ENCODE measurements around the gene PPP1R27. TPM values are rescaled to one million over a fixed set of nuclear protein-coding genes. Genes with fewer than 3 reads are reported as not detected.

The PPP1R27 gene
- polyA plus RNA-seq, 1 donor: 0.21 TPM

GRCh38 chr17:81802856-81803643 is 31.8 kb downstream of the PPP1R27 start:
- peaks cover 78% of the 10 kb centered on the region for H3K27me3 ChIP-seq (ENCODE audit: control insufficient read depth, insufficient read depth, low read length)
- H3K4me3 ChIP-seq (ENCODE audit: low read length): no peak overlapping the region
- H3K9me3 ChIP-seq (ENCODE audit: control insufficient read depth, low read depth, low read length): peaks cover 17% of the 10 kb centered on the region
- no peak for DNase-seq
- H3K36me3 ChIP-seq (ENCODE audit: control insufficient read depth, insufficient read depth, low read length): no peaks in the 10 kb centered on the region
- no CpG with 5 or more reads among the region's 26 CpGs for WGBS (ENCODE audit: insufficient coverage, low lambda C conversion rate)
- no peak overlapping the region for H3K27ac ChIP-seq (ENCODE audit: low read length)
- H3K4me1 ChIP-seq (ENCODE audit: control insufficient read depth, insufficient read depth, low read length): peaks cover 5% of the 10 kb centered on the region

- peaks cover 69% of the 10 kb centered on the region for H3K27me3 ChIP-seq (ENCODE audit: control insufficient read depth, insufficient read depth, low read length)
- no peak for DNase-seq
These were observed 32.6 kb downstream of the PPP1R27 start for GRCh38 chr17:81802048-81802758.

GRCh38 chr17:81801327-81801726 is 33.5 kb downstream of the PPP1R27 start:
- no peak for DNase-seq
- Histone ChIP-seq H3K4me1 (ENCODE audit: control insufficient read depth, insufficient read depth, low read length) (peaks cover 5% of the 10 kb centered on the region), H3K27ac (ENCODE audit: low read length) (no peak overlapping the region), H3K9me3 (ENCODE audit: control insufficient read depth, low read depth, low read length) (peaks cover 17% of the 10 kb centered on the region), H3K36me3 (ENCODE audit: control insufficient read depth, insufficient read depth, low read length) (no peaks in the 10 kb centered on the region), H3K27me3 (ENCODE audit: control insufficient read depth, insufficient read depth, low read length) (peaks cover 60% of the 10 kb centered on the region), H3K4me3 (ENCODE audit: low read length) (no peak overlapping the region)
- 100% methylated on average over 1 of the region's 9 CpGs for WGBS (ENCODE audit: insufficient coverage, low lambda C conversion rate)

More at GRCh38 chr17:81802048-81802758, 32.6 kb downstream of the PPP1R27 start:
- Histone ChIP-seq H3K27ac (ENCODE audit: low read length) (no peak overlapping the region), H3K4me3 (ENCODE audit: low read length) (no peak overlapping the region), H3K36me3 (ENCODE audit: control insufficient read depth, insufficient read depth, low read length) (no peaks in the 10 kb centered on the region), H3K9me3 (ENCODE audit: control insufficient read depth, low read depth, low read length) (peaks cover 17% of the 10 kb centered on the region), H3K4me1 (ENCODE audit: control insufficient read depth, insufficient read depth, low read length) (peaks cover 5% of the 10 kb centered on the region)
- no CpG with 5 or more reads among the region's 9 CpGs for WGBS (ENCODE audit: insufficient coverage, low lambda C conversion rate)

- no peak overlapping the region for H3K27ac ChIP-seq (ENCODE audit: low read length)
- H3K36me3 ChIP-seq (ENCODE audit: control insufficient read depth, insufficient read depth, low read length): no peaks in the 10 kb centered on the region
- peaks cover 7% of the 10 kb centered on the region for H3K4me1 ChIP-seq (ENCODE audit: control insufficient read depth, insufficient read depth, low read length)
- no peaks in the 10 kb centered on the region for H3K27me3 ChIP-seq (ENCODE audit: control insufficient read depth, insufficient read depth, low read length)
- peaks cover 19% of the 10 kb centered on the region for H3K9me3 ChIP-seq (ENCODE audit: control insufficient read depth, low read depth, low read length)
- no peak for DNase-seq
- H3K4me3 ChIP-seq (ENCODE audit: low read length): no peak overlapping the region
- WGBS (ENCODE audit: insufficient coverage, low lambda C conversion rate): no CpG with 5 or more reads among the region's 8 CpGs
These were observed 40.3 kb downstream of the PPP1R27 start for GRCh38 chr17:81794509-81794908.

DNA sequence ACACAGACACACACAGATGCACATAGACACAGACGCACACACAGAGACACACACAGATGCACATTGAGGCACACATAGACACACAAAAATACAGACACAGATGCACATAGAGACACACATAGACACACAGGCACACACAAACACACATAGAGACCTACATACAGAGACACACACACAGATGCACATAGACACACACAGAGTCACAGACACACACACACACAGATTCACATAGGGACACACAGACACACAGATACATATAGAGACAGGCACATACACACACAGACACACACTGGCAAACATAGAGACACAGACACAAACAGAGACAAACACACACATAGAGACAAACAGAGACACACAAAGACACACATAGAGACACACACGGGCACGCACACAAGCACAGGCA is 40.8 kb downstream of the PPP1R27 start:
- DNase-seq: no peak
- H3K9me3 ChIP-seq (ENCODE audit: control insufficient read depth, low read depth, low read length): peaks cover 19% of the 10 kb centered on the region
- no peak overlapping the region for H3K27ac ChIP-seq (ENCODE audit: low read length)
- H3K36me3 ChIP-seq (ENCODE audit: control insufficient read depth, insufficient read depth, low read length): no peaks in the 10 kb centered on the region
- H3K4me3 ChIP-seq (ENCODE audit: low read length): no peak overlapping the region
- no CpG with 5 or more reads among the region's 3 CpGs for WGBS (ENCODE audit: insufficient coverage, low lambda C conversion rate)
- H3K4me1 ChIP-seq (ENCODE audit: control insufficient read depth, insufficient read depth, low read length): peaks cover 7% of the 10 kb centered on the region
- H3K27me3 ChIP-seq (ENCODE audit: control insufficient read depth, insufficient read depth, low read length): no peaks in the 10 kb centered on the region

DNA sequence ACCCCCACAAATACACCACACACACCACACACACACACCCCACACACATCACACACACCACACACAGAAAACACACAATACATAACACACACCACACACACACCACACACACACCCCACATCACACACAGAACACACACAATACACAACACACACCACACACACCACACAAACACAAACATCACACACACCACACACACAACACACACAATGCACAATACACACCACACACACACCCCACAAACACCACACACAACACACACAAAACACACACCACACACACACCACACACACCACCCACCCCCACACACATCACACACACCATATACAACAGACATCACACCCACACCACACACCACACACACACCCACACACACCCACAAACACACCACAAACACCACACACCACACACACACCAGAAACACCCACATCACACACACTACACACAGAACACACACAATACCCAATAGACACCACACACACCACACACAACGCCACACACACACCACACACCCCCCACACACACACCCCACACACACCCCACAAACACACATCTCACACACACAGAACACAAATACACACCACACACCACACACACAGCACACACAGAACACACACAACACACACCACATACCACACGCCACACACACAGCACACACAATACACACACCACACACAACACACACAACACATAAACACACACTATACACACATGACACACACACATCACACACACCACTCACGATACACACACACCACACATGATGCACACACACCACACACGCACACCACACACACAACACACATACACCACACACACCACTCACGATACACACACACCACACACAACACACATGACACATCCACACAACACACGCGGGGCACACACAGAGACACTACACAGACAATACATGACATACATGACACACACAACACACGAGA is 41.9 kb downstream of the PPP1R27 start:
- Histone ChIP-seq H3K36me3 (ENCODE audit: control insufficient read depth, insufficient read depth, low read length) (no peaks in the 10 kb centered on the region), H3K4me3 (ENCODE audit: low read length) (no peak overlapping the region), H3K4me1 (ENCODE audit: control insufficient read depth, insufficient read depth, low read length) (peaks cover 7% of the 10 kb centered on the region), H3K9me3 (ENCODE audit: control insufficient read depth, low read depth, low read length) (peaks cover 19% of the 10 kb centered on the region), H3K27me3 (ENCODE audit: control insufficient read depth, insufficient read depth, low read length) (no peaks in the 10 kb centered on the region), H3K27ac (ENCODE audit: low read length) (no peak overlapping the region)
- DNase-seq: no peak
- no CpG with 5 or more reads among the region's 8 CpGs for WGBS (ENCODE audit: insufficient coverage, low lambda C conversion rate)

Other genes starting within 250 kb of the PPP1R27 start
- 47.8 TPM for gene NPLOC4, start 197.9 kb downstream of the PPP1R27 start, polyA plus RNA-seq
- gene TSPAN10, start 197.9 kb downstream of the PPP1R27 start, polyA plus RNA-seq: 1.2 TPM
- 2.6 TPM for gene PDE6G, start 178.5 kb downstream of the PPP1R27 start, polyA plus RNA-seq
- 20.9 TPM for gene OXLD1, start 168.4 kb downstream of the PPP1R27 start, polyA plus RNA-seq
- gene CCDC137, start 168.3 kb downstream of the PPP1R27 start, polyA plus RNA-seq: 19.5 TPM
- 44.8 TPM for gene ARL16, start 151.3 kb downstream of the PPP1R27 start, polyA plus RNA-seq
- gene HGS, start 151.0 kb downstream of the PPP1R27 start, polyA plus RNA-seq: 84.8 TPM
- 52.4 TPM for gene MRPL12, start 131.7 kb downstream of the PPP1R27 start, polyA plus RNA-seq
- 42.2 TPM for gene SLC25A10, start 122.8 kb downstream of the PPP1R27 start, polyA plus RNA-seq
- 2.5 TPM for gene GCGR, start 30.9 kb downstream of the PPP1R27 start, polyA plus RNA-seq
- gene MCRIP1, start 1.8 kb downstream of the PPP1R27 start, polyA plus RNA-seq: 60.9 TPM
- gene P4HB, start 25.5 kb upstream of the PPP1R27 start, polyA plus RNA-seq: 737 TPM
- 203 TPM for gene ARHGDIA, start 36.3 kb upstream of the PPP1R27 start, polyA plus RNA-seq
- gene ALYREF, start 56.5 kb upstream of the PPP1R27 start, polyA plus RNA-seq: 59.0 TPM
- gene ANAPC11, start 56.7 kb upstream of the PPP1R27 start, polyA plus RNA-seq: 79.6 TPM
- gene NPB, start 67.2 kb upstream of the PPP1R27 start, polyA plus RNA-seq: 0.39 TPM
- gene PCYT2, start 76.3 kb upstream of the PPP1R27 start, polyA plus RNA-seq: 33.8 TPM
- 25.2 TPM for gene SIRT7, start 83.1 kb upstream of the PPP1R27 start, polyA plus RNA-seq
- gene MAFG, start 92.7 kb upstream of the PPP1R27 start, polyA plus RNA-seq: 21.1 TPM
- gene PYCR1, start 102.2 kb upstream of the PPP1R27 start, polyA plus RNA-seq: 24.5 TPM
- gene MYADML2, start 112.2 kb upstream of the PPP1R27 start, polyA plus RNA-seq: 0.07 TPM
- 4.1 TPM for gene NOTUM, start 126.1 kb upstream of the PPP1R27 start, polyA plus RNA-seq
- 24.9 TPM for gene ASPSCR1, start 142.6 kb upstream of the PPP1R27 start, polyA plus RNA-seq
- 48.0 TPM for gene CENPX, start 187.8 kb upstream of the PPP1R27 start, polyA plus RNA-seq
- 14.4 TPM for gene LRRC45, start 188.3 kb upstream of the PPP1R27 start, polyA plus RNA-seq
- 10.1 TPM for gene RAC3, start 196.6 kb upstream of the PPP1R27 start, polyA plus RNA-seq
- gene DCXR, start 202.6 kb upstream of the PPP1R27 start, polyA plus RNA-seq: 44.1 TPM
- 42.1 TPM for gene RFNG, start 216.8 kb upstream of the PPP1R27 start, polyA plus RNA-seq
- 97.1 TPM for gene GPS1, start 216.8 kb upstream of the PPP1R27 start, polyA plus RNA-seq
- gene DUS1L, start 230.8 kb upstream of the PPP1R27 start, polyA plus RNA-seq: 90.4 TPM